Psoas muscle (tissue), 8 donors: Measurements from ENCODE around the gene C5orf46. TPM values are rescaled to one million over a fixed set of nuclear protein-coding genes. Genes with fewer than 3 reads are reported as not detected.

Source experiments
- ATAC-seq, 4 donors: fragments of 200-7000 bp; cut with Tn5 transposase; one replicate each; pipeline ENCODE4 v1.9.1; 2020; ENCODE audit warnings: moderate library complexity in 3 of 4, mild to moderate bottlenecking in 2 of 4
- DNase-seq, 2 donors: peaks; one replicate each; pipeline ENCODE4 v3.0.0-alpha.2; 2020
- H3K27ac ChIP-seq: fragments of 200-600 bp; one replicate; pipeline ENCODE4 v1.8.0; 2022
- H3K27me3 ChIP-seq, 3 donors: fragments of 200-600 bp in 1 of 3; one replicate each; pipeline versions ENCODE4 v1.6.1 to v1.8.0; 2013 to 2022; ENCODE audit warnings: low read length in 2 of 3, mild to moderate bottlenecking in 2 of 3, moderate library complexity in 1 of 3; ENCODE audit not compliant: insufficient read depth in 3 of 3
- H3K36me3 ChIP-seq, 2 donors: fragments of 200-600 bp in 1 of 2; one replicate each; pipeline versions ENCODE4 v1.6.1 to v1.8.0; 2013 to 2022; ENCODE audit warnings: low read depth in 1 of 2, mild to moderate bottlenecking in 1 of 2, moderate library complexity in 1 of 2; ENCODE audit not compliant: insufficient read depth in 1 of 2
- H3K4me1 ChIP-seq: fragments of 200-600 bp; one replicate; pipeline ENCODE4 v1.8.0; 2022
- H3K4me3 ChIP-seq: fragments of 200-600 bp; one replicate; pipeline ENCODE4 v1.8.0; 2022; ENCODE audit warnings: mild to moderate bottlenecking
- H3K9me3 ChIP-seq: fragments of 200-600 bp; one replicate; pipeline ENCODE4 v1.8.0; 2022
- WGBS, 3 donors: extraction: QIAGEN DNeasy Blood & Tissue Kit; methylation state at CpG; one replicate each; pipeline versions ENCODE4 v1.1.6 to v1.1.7; 2013; 5-methylcytosine and 5-hydroxymethylcytosine counted together
- intact Hi-C, 2 donors: fragments of 100-400 bp; cut with DNase I; formaldehyde crosslinking; loops; one replicate each; pipeline versions ENCODE4 v1.11.0 to v1.14.2; 2022
- polyA plus RNA-seq, 3 donors: library from polyadenylated mRNA; stranded (reverse); fragments of 200-250 nt; gene quantifications; one replicate each; pipeline ENCODE4 v1.2.3, GENCODE V29; 2013
- total RNA-seq, 4 donors: library from RNA; stranded (reverse); fragmentation: NEBNext Ultra II Directional in 2 of 4; extraction: Animal tissue kit (Norgen Biotek cat#: 25700) in 2 of 4; gene quantifications; one replicate each; pipeline versions ENCODE4 v1.2.1 to v1.2.4, GENCODE V29; 2021 to 2023
- TF ChIP-seq, protein P1 (sequence below): fragments of 200-600 bp; IDR thresholded peaks from one replicate; pipeline ENCODE4 v1.8.0; 2022; ENCODE audit warnings: antibody characterized with exemption
- donor health status: healthy with polysubstance abuse.
- donor health status: DM: no; HTN: no; CAD: no; lungs with moderate emphysema.
- donor health status: Bipolar disorder and iron deficiency.
- donor health status: healthy.
- donor health status: DM: yes; HTN: yes; CAD: no.
- donor health status: DM: no; HTN: no; CAD: no.
- donor health status: DM: no; HTN: no; CAD: no.
- donor health status: DM: yes; HTN: yes; CAD: no.

C5orf46 gene
- total and polyA plus RNA-seq, 7 donors = not detected

DNA sequence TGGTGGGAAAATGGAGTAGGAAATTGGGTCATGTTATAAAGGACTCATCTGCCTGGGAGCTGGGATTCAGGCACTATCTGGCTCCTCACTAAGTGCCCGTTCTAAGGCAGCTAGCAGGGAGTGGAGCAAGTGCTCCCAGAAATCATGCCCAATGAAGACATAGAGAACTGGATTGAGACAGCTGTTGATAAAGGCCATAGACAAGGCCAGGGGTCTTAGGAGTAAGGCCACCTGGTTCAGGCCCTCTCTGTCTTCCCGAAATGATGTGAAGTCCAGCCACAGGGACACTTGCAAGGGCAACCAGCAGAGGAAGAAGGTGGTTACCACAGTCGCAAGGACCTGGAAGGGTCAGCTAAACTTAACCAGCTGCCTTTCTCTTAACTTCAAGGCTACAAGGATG, 54.8 kb downstream of the C5orf46 start:
- DNase-seq (no peak), ATAC-seq (no peak)
- intact Hi-C loops = loop anchor here in 1 of 2 donors (10.0 kb wide), 1 partner anchor 83 kb away; no protein-coding TSS in a partner anchor
- Histone ChIP-seq H3K9me3 (no peaks in the 10 kb centered on the region), H3K4me1 (no peaks in the 10 kb centered on the region), H3K27ac (no peak overlapping the region), H3K4me3 (no peak overlapping the region), H3K27me3 (no peaks in the 10 kb centered on the region), H3K36me3 (no peaks in the 10 kb centered on the region)
- TF ChIP-seq, protein P1, sequence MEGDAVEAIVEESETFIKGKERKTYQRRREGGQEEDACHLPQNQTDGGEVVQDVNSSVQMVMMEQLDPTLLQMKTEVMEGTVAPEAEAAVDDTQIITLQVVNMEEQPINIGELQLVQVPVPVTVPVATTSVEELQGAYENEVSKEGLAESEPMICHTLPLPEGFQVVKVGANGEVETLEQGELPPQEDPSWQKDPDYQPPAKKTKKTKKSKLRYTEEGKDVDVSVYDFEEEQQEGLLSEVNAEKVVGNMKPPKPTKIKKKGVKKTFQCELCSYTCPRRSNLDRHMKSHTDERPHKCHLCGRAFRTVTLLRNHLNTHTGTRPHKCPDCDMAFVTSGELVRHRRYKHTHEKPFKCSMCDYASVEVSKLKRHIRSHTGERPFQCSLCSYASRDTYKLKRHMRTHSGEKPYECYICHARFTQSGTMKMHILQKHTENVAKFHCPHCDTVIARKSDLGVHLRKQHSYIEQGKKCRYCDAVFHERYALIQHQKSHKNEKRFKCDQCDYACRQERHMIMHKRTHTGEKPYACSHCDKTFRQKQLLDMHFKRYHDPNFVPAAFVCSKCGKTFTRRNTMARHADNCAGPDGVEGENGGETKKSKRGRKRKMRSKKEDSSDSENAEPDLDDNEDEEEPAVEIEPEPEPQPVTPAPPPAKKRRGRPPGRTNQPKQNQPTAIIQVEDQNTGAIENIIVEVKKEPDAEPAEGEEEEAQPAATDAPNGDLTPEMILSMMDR = no peak
- WGBS, 3 donors = 90 to 91% (median 91%) methylated on average over 3 of the region's 3 CpGs

DNA sequence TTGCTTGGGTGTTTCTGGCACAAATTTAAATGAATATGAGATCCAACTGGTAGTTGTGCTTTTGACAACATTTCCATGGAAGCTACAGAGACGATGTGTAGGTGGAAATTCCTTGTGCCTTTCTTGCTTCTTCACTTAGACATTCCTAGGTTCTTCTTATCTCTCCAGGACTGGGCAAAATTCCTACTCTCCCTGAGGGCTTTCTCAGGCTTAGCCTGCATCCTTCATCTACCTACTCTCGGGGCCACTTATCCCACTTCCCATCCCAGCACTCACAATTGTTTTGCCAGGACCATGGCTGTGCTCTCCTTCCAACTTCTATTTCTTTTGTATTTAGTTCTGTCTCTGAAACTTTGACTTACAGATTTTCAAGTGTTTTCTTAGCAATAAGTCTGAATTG, 57.1 kb downstream of the C5orf46 start:
- no peak overlapping the region for H3K27ac ChIP-seq
- no peaks in the 10 kb centered on the region for H3K36me3 ChIP-seq
- H3K9me3 ChIP-seq = no peaks in the 10 kb centered on the region
- ATAC-seq (no peak), DNase-seq (no peak)
- H3K4me3 ChIP-seq = no peak overlapping the region
- no peaks in the 10 kb centered on the region for H3K4me1 ChIP-seq
- intact Hi-C loops = no loop called here
- H3K27me3 ChIP-seq = no peaks in the 10 kb centered on the region
- WGBS, 3 donors = 57 to 80% (median 72%) methylated on average over 2 of the region's 2 CpGs
- TF ChIP-seq, protein P1 = no peak

DNA sequence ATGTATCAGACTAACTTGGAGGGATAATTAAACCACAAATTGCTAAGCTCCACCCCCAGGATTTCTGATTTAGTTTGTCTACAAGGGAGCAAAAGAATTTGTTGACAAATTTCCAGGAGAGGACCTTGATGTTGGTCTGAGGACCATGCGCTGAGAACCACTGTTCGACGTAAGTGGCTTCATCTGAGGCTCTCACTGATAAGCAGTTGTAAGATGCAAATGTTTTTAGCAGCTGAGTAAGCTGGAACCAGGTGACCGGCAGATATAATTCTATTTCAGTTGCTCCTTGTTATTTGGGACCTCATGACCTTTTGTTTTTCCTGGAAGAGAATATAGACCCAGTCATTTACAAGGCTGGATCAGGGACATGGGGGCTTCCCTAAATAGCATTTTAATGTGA, 60.7 kb downstream of the C5orf46 start:
- no peak overlapping the region for H3K4me3 ChIP-seq
- peaks cover 0 to 6% (median 0%) of the 10 kb centered on the region in 3 donors for H3K27me3 ChIP-seq
- no peaks in the 10 kb centered on the region for H3K36me3 ChIP-seq
- TF ChIP-seq, protein P1 = no peak
- intact Hi-C loops = no loop called here
- WGBS, 3 donors = 86 to 88% (median 86%) methylated on average over 4 of the region's 4 CpGs
- H3K9me3 ChIP-seq = no peaks in the 10 kb centered on the region
- no peaks in the 10 kb centered on the region for H3K4me1 ChIP-seq
- no peak overlapping the region for H3K27ac ChIP-seq
- ATAC-seq (no peak), DNase-seq (no peak)

DNA sequence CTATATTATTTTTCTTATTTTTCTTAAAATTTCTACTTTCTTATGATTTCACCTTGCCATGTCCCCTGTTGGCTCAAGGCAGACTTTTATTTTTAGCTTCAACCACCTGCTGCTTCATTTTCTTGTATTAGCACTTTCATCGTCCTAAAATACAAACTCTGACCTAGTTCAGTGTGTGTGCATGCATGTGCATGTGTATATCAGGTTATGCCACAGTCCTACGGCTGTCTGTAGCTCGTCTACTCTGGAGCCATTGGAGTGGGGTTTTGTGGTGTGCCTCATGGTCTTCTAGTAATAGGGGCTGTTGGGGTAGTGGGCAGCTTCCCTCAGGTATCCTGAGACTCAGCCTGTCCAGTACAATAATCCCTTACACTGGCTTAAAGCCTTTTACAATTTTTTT, 61.5 kb downstream of the C5orf46 start:
- intact Hi-C loops = no loop called here
- Histone ChIP-seq H3K4me3 (no peak overlapping the region), H3K36me3 (no peaks in the 10 kb centered on the region), H3K9me3 (no peaks in the 10 kb centered on the region), H3K27ac (no peak overlapping the region), H3K4me1 (no peaks in the 10 kb centered on the region), H3K27me3 (peaks cover 0 to 6% (median 0%) of the 10 kb centered on the region in 3 donors)
- TF ChIP-seq, protein P1 = no peak
- ATAC-seq (no peak), DNase-seq (no peak)
- whole genome bisulfite sequencing, 3 donors = 15 to 34% (median 32%) methylated on average over 3 of the region's 3 CpGs

DNA sequence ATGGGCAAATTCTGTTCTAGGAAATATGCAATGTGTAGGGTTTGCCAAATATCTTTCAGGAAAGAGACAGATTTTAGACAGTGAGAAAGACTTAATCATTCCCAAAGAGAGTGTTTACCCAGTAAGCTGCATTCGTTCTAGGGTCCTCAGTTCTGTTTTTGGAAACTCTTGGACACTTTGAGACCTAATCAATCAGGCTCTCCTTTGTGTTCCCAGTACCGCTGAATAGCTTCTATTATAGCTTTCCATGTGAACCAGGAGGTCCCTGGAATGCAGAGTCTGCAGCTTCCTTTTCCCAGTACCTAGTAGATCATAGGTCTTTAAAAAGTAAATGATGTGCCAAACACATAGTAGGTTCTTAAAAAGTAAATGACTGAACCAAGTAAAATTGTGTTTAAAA, 63.5 kb downstream of the C5orf46 start:
- Histone ChIP-seq H3K27ac (no peak overlapping the region), H3K27me3 (peaks cover 0 to 6% (median 0%) of the 10 kb centered on the region in 3 donors), H3K9me3 (no peaks in the 10 kb centered on the region), H3K4me3 (no peak overlapping the region), H3K36me3 (no peaks in the 10 kb centered on the region), H3K4me1 (no peaks in the 10 kb centered on the region)
- DNase-seq = no peak
- TF ChIP-seq, protein P1 = no peak
- intact Hi-C loops = no loop called here
- ATAC-seq = no peak
- WGBS, 3 donors = 49 to 65% (median 57%) methylated on average over 2 of the region's 2 CpGs
